HepG2 (cell line): Measurements from ENCODE around the gene POU6F2. TPM values are rescaled to one million over a fixed set of nuclear protein-coding genes. Genes with fewer than 3 reads are reported as not detected.

Source experiments
- ATAC-seq: fragments of 200-7000 bp; cut with Tn5 transposase; 3 replicates; pipeline ENCODE4 v1.9.1; 2020; ENCODE audit warnings: mild to moderate bottlenecking, moderate library complexity
- BruUV-seq: library from RNA; stranded (reverse); fragments of 400-500 nt; replicated peaks from 2 replicates; lab custom pipeline; 2021; lab: Mats Ljungman, UMichigan
- CTCF ChIA-PET: fragments of 300-600 bp; formaldehyde crosslinking; extraction: SDS; loops from one replicate; lab custom pipeline; 2021; ENCODE audit warnings: low total read pairs, inconsistent platforms, low intra/inter-chr PET ratio; lab: Yijun Ruan, JAX
- POLR2A ChIA-PET: fragments of 350-600 bp; sonication (Branson Sonifier 250); formaldehyde crosslinking; loops from one replicate; lab custom pipeline; 2020; ENCODE audit warnings: antibody characterized with exemption, inconsistent platforms; lab: Yijun Ruan, JAX
- DNase-seq: peaks from one replicate; pipeline ENCODE4 v3.0.0-alpha.2; 2015; ENCODE audit warnings: low spot score
- FAIRE-seq: peaks from 3 replicates; lab custom pipeline; 2011; peaks lifted over from hg19 to GRCh38; lab: Jason Lieb, UNC
- H2AFZ ChIP-seq: one replicate; pipeline ENCODE4 v1.6.1; 2011; ENCODE audit warnings: low read length, inconsistent platforms
- H3K27ac ChIP-seq: fragments of 300-600 bp; 3 replicates; pipeline ENCODE4 v1.8.0; 2011; ENCODE audit warnings: mixed run types, mild to moderate bottlenecking, mixed read lengths, low read length, inconsistent platforms; ENCODE audit not compliant: insufficient read depth; ENCODE audit errors: extremely low read length
- H3K27me3 ChIP-seq, 2 experiments: fragments of 200-600 bp in 1 of 2; 2 replicates in 1 of 2; 3 replicates in 1 of 2; pipeline versions ENCODE4 v1.6.0 to v1.8.0; 2011; ENCODE audit warnings: low read length in 2 of 2, mild to moderate bottlenecking in 2 of 2, moderate library complexity in 2 of 2, inconsistent platforms in 1 of 2; ENCODE audit not compliant: insufficient read depth in 2 of 2, control insufficient read depth in 1 of 2
- H3K36me3 ChIP-seq, 2 experiments: fragments of 200-600 bp in 1 of 2; replicated peaks in 1 of 2; 2 replicates in 1 of 2; 3 replicates in 1 of 2; pipeline versions ENCODE4 v1.5.1 to v1.8.0; 2011; ENCODE audit warnings: low read length in 2 of 2, inconsistent platforms in 1 of 2; ENCODE audit not compliant: insufficient read depth in 2 of 2, control insufficient read depth in 1 of 2
- H3K4me1 ChIP-seq: 2 replicates; pipeline ENCODE4 v1.5.1; 2012; ENCODE audit warnings: low read length, inconsistent platforms; ENCODE audit not compliant: insufficient read depth
- H3K4me2 ChIP-seq: 2 replicates; pipeline ENCODE4 v1.6.0; 2011; ENCODE audit warnings: low read depth, low read length, inconsistent platforms
- H3K4me3 ChIP-seq, 3 experiments: fragments of 200-600 bp in 1 of 3; sonication (generic), shearing (Covaris generic) in 1 of 3; replicated peaks in 1 of 3; 2 replicates each; pipeline ENCODE4 v1.5.1; 2011 to 2016; ENCODE audit warnings: low read length in 3 of 3, inconsistent platforms in 2 of 3, low read depth in 2 of 3, mild to moderate bottlenecking in 2 of 3, control low read depth in 1 of 3, mixed read lengths in 1 of 3; ENCODE audit not compliant: insufficient read depth in 1 of 3
- H3K79me2 ChIP-seq: one replicate; pipeline ENCODE4 v1.6.1; 2011; ENCODE audit warnings: low read length, inconsistent platforms; ENCODE audit not compliant: insufficient read depth
- H3K9ac ChIP-seq: 2 replicates; pipeline ENCODE4 v1.6.0; 2011; ENCODE audit warnings: mild to moderate bottlenecking, low read depth, low read length, inconsistent platforms; ENCODE audit not compliant: insufficient read depth
- H3K9me3 ChIP-seq: 2 replicates; pipeline ENCODE4 v1.5.1; 2012; ENCODE audit warnings: mild to moderate bottlenecking, low read length
- H4K20me1 ChIP-seq: 2 replicates; pipeline ENCODE4 v1.6.0; 2011; ENCODE audit warnings: inconsistent platforms, mild to moderate bottlenecking, low read length, moderate library complexity; ENCODE audit not compliant: insufficient read depth
- ELF3 ChIP-seq: IDR thresholded peaks from 2 replicates; pipeline ENCODE4 v1.6.1; 2016; ENCODE audit warnings: missing genetic modification reagents, missing compliant biosample characterization
- FOXA3 ChIP-seq: IDR thresholded peaks from 2 replicates; pipeline ENCODE4 v1.6.1; 2016; ENCODE audit warnings: missing genetic modification reagents, missing compliant biosample characterization
- GLI4 ChIP-seq: sonication (generic); formaldehyde crosslinking; IDR thresholded peaks from 2 replicates; pipeline ENCODE4 v1.5.1; 2020; ENCODE audit warnings: missing genetic modification reagents, mild to moderate bottlenecking, moderate library complexity, borderline replicate concordance
- GTF2F1 ChIP-seq: fragments of 150-350 bp; IDR thresholded peaks from 2 replicates; pipeline ENCODE4 v1.6.1; 2014; ENCODE audit warnings: low read length
- MAX ChIP-seq: IDR thresholded peaks from 2 replicates; pipeline ENCODE4 v1.6.1; 2012; ENCODE audit warnings: inconsistent platforms
- MAZ ChIP-seq, 2 experiments: sonication (generic) in 1 of 2; formaldehyde crosslinking in 1 of 2; IDR thresholded peaks; 2 replicates each; pipeline versions ENCODE4 v1.5.0 to v1.6.1; 2012 to 2020; ENCODE audit warnings: low read depth in 2 of 2, mild to moderate bottlenecking in 2 of 2, borderline replicate concordance in 1 of 2, improper control_type of control experiment in 1 of 2, low read length in 1 of 2, missing genetic modification reagents in 1 of 2, moderate library complexity in 1 of 2
- PPARG ChIP-seq: conservative IDR thresholded peaks from 2 replicates; pipeline ENCODE4 v1.6.1; 2016; ENCODE audit warnings: missing biosample characterization, missing genetic modification reagents
- REPIN1 ChIP-seq: sonication (generic); formaldehyde crosslinking; IDR thresholded peaks from 2 replicates; pipeline ENCODE4 v1.8.0; 2022; ENCODE audit warnings: missing genetic modification reagents, low read depth, mild to moderate bottlenecking, borderline replicate concordance
- SIX4 ChIP-seq: sonication (generic); formaldehyde crosslinking; IDR thresholded peaks from 2 replicates; pipeline ENCODE4 v1.4.0; 2020; ENCODE audit warnings: missing genetic modification reagents
- SP140L ChIP-seq: sonication (generic); formaldehyde crosslinking; IDR thresholded peaks from 2 replicates; pipeline ENCODE4 v1.4.0; 2020; ENCODE audit warnings: missing genetic modification reagents, borderline replicate concordance
- ZBTB7B ChIP-seq: sonication (generic); formaldehyde crosslinking; IDR thresholded peaks from 2 replicates; pipeline ENCODE4 v1.4.0; 2020; ENCODE audit warnings: missing genetic modification reagents
- ZNF329 ChIP-seq: sonication (generic); formaldehyde crosslinking; IDR thresholded peaks from 2 replicates; pipeline ENCODE4 v1.9.0; 2021; ENCODE audit warnings: low read depth, mild to moderate bottlenecking, missing genetic modification reagents
- ZNF496 ChIP-seq: sonication (generic); formaldehyde crosslinking; IDR thresholded peaks from 2 replicates; pipeline ENCODE4 v1.8.1; 2023; ENCODE audit warnings: mild to moderate bottlenecking, moderate library complexity, missing genetic modification reagents; ENCODE audit not compliant: insufficient replicate concordance
- ZNF513 ChIP-seq: sonication (generic); formaldehyde crosslinking; conservative IDR thresholded peaks from 2 replicates; pipeline ENCODE4 v1.5.0; 2020; ENCODE audit warnings: missing genetic modification reagents
- ZNF619 ChIP-seq: sonication (generic); formaldehyde crosslinking; IDR thresholded peaks from 2 replicates; pipeline ENCODE4 v1.4.0; 2020; ENCODE audit warnings: mild to moderate bottlenecking, missing genetic modification reagents
- ZSCAN25 ChIP-seq: sonication (generic); formaldehyde crosslinking; IDR thresholded peaks from 2 replicates; pipeline ENCODE4 v1.8.0; 2022; ENCODE audit warnings: mild to moderate bottlenecking, missing genetic modification reagents
- ZSCAN31 ChIP-seq: sonication (generic); formaldehyde crosslinking; IDR thresholded peaks from 2 replicates; pipeline ENCODE4 v1.5.0; 2020; ENCODE audit warnings: low read depth, mild to moderate bottlenecking, missing genetic modification reagents
- WGBS: methylation state at CpG from one replicate; pipeline ENCODE4 v1.1.6; 2017; ENCODE audit warnings: low lambda C conversion rate; 5-methylcytosine and 5-hydroxymethylcytosine counted together
- in situ Hi-C: cut with HindIII; loops from 2 replicates; pipeline ENCODE4 v1.10.0; 2017; ENCODE audit warnings: low pct_unique_long_range_greater_than_20kb; ENCODE audit not compliant: extremely low pct_ligation_motif_present
- intact Hi-C: fragments of 100-400 bp; cut with micrococcal nuclease; formaldehyde crosslinking; loops from one replicate; pipeline ENCODE4 v1.10.0; 2022; ENCODE audit not compliant: unreplicated experiment
- polyA plus RNA-seq, 8 experiments: library from polyadenylated mRNA; depleted of rRNA in 3 of 8; stranded (reverse) in 7 of 8; unstranded in 1 of 8; fragments of >200 nt; fragmentation: Illumina TruSeq in 4 of 8; extraction: Trizol in 4 of 8; gene quantifications; 2 replicates each; pipeline versions ENCODE4 v1.2.1 to v1.2.3, GENCODE V29; 2011 to 2016; ENCODE audit warnings: low read depth in 4 of 8, missing spikeins in 1 of 8, mixed read lengths in 1 of 8; ENCODE audit not compliant: insufficient read depth in 1 of 8
- total RNA-seq, 5 experiments: library from RNA; depleted of rRNA; stranded (reverse); fragments of >200 nt; fragmentation: Illumina TruSeq; extraction: Trizol; gene quantifications; 2 replicates each; pipeline ENCODE4 v1.2.3, GENCODE V29; 2016; ENCODE audit warnings: low read depth in 1 of 5
- TF ChIP-seq, protein P1 (sequence below): IDR thresholded peaks from 2 replicates; pipeline ENCODE4 v1.6.1; 2016
- TF ChIP-seq, protein P2 (sequence below): sonication (generic); formaldehyde crosslinking; IDR thresholded peaks from 2 replicates; pipeline ENCODE4 v1.5.0; 2020; ENCODE audit warnings: missing genetic modification reagents, mild to moderate bottlenecking, borderline replicate concordance
- TF ChIP-seq, protein P3 (sequence below): IDR thresholded peaks from 2 replicates; pipeline ENCODE4 v1.6.1; 2016; ENCODE audit warnings: missing genetic modification reagents, missing compliant biosample characterization

POU6F2 gene
- total and polyA plus RNA-seq, 2 of the 13 experiments (the other 11 are each of a cell fraction or from before 2014, with no cell fraction given), result not detected

DNA sequence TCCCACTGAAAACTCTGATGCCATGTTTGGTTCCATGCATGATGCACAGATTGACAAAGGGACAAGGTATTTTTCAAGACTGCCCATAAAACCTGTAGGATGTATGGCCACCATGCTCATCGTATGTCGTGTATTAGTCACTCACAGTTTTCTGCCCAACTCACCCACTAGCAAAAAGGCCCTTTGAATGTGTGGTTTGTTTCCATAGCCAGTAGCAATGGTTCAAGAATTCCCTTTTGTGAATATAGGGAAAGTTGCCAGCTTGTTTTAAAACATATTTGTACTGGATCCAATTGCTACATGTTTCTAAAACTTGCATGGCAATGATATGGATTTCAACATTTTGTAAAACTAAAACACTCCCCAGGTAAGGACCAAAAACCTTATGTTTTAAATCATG, 307.5 kb downstream of the POU6F2 start:
- 0% methylated on average over 2 of the region's 2 CpGs for WGBS
- H4K20me1 ChIP-seq, result no peaks in the 10 kb centered on the region
- H3K9me3 ChIP-seq, result no peaks in the 10 kb centered on the region
- no peak for DNase-seq
- no peak for ATAC-seq
- H3K79me2 ChIP-seq, result no peaks in the 10 kb centered on the region
- ChIA-PET POLR2A (no interaction called here), CTCF (no interaction called here)
- no peaks in the 10 kb centered on the region for H3K4me1 ChIP-seq
- intact Hi-C loops (no loop called here), in situ Hi-C loops (no loop called here)
- no peak overlapping the region for H2AFZ ChIP-seq
- H3K27me3 ChIP-seq, result no peaks in the 10 kb centered on the region
- no peaks in the 10 kb centered on the region for H3K36me3 ChIP-seq
- H3K4me2 ChIP-seq, result no peak overlapping the region
- no TSS peak for BruUV-seq
- H3K9ac ChIP-seq, result no peak overlapping the region
- no peak overlapping the region for H3K4me3 ChIP-seq
- FAIRE-seq, result no peak
- no peak overlapping the region for H3K27ac ChIP-seq
- TF ChIP-seq ZBTB7B (CRISPR knock-in tag) (no peak), ELF3 (no peak), ZNF513 (CRISPR knock-in tag) (no peak), ZNF619 (CRISPR knock-in tag) (no peak), SIX4 (no peak), SP140L (CRISPR knock-in tag) (no peak), ZSCAN31 (no peak), PPARG (CRISPR knock-in tag) (no peak), MAX (no peak), FOXA3 (CRISPR knock-in tag) (no peak), MAZ (IDR thresholded peaks at IDR 0.05; ENCODE audit: borderline replicate concordance, low read depth, low read length) (no peak), MAZ (CRISPR knock-in tag; IDR thresholded peaks at IDR 0.05; ENCODE audit: low read depth) (no peak), ZNF329 (CRISPR knock-in tag) (no peak), ZSCAN25 (CRISPR knock-in tag) (no peak), GLI4 (CRISPR knock-in tag) (no peak), REPIN1 (CRISPR knock-in tag) (no peak), ZNF496 (CRISPR knock-in tag) (no peak), GTF2F1 (no peak)
- TF ChIP-seq, protein P1, sequence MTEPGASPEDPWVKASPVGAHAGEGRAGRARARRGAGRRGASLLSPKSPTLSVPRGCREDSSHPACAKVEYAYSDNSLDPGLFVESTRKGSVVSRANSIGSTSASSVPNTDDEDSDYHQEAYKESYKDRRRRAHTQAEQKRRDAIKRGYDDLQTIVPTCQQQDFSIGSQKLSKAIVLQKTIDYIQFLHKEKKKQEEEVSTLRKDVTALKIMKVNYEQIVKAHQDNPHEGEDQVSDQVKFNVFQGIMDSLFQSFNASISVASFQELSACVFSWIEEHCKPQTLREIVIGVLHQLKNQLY (CRISPR knock-in tag), result no peak
- TF ChIP-seq, protein P2, sequence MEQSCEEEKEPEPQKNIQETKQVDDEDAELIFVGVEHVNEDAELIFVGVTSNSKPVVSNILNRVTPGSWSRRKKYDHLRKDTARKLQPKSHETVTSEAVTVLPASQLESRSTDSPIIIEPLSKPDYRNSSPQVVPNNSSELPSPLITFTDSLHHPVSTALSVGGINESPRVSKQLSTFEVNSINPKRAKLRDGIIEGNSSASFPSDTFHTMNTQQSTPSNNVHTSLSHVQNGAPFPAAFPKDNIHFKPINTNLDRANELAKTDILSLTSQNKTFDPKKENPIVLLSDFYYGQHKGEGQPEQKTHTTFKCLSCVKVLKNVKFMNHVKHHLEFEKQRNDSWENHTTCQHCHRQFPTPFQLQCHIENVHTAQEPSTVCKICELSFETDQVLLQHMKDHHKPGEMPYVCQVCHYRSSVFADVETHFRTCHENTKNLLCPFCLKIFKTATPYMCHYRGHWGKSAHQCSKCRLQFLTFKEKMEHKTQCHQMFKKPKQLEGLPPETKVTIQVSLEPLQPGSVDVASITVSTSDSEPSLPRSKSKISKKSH (CRISPR knock-in tag), result no peak
- TF ChIP-seq, protein P3, sequence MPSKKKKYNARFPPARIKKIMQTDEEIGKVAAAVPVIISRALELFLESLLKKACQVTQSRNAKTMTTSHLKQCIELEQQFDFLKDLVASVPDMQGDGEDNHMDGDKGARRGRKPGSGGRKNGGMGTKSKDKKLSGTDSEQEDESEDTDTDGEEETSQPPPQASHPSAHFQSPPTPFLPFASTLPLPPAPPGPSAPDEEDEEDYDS (CRISPR knock-in tag), result no peak
